Ecto neural progenitor cell (in vitro differentiated cells): ENCODE data around the gene GARIN5A.
"Not testable (repeated sequence)": the region's sequence is repeated elsewhere in the genome, so short reads cannot be mapped to it uniquely, and the experiment has no call there.

Source experiments
- DNase-seq: peaks from one replicate; pipeline ENCODE4 v3.0.0-alpha.2; 2018; ENCODE audit warnings: low spot score

GARIN5A gene

DNA sequence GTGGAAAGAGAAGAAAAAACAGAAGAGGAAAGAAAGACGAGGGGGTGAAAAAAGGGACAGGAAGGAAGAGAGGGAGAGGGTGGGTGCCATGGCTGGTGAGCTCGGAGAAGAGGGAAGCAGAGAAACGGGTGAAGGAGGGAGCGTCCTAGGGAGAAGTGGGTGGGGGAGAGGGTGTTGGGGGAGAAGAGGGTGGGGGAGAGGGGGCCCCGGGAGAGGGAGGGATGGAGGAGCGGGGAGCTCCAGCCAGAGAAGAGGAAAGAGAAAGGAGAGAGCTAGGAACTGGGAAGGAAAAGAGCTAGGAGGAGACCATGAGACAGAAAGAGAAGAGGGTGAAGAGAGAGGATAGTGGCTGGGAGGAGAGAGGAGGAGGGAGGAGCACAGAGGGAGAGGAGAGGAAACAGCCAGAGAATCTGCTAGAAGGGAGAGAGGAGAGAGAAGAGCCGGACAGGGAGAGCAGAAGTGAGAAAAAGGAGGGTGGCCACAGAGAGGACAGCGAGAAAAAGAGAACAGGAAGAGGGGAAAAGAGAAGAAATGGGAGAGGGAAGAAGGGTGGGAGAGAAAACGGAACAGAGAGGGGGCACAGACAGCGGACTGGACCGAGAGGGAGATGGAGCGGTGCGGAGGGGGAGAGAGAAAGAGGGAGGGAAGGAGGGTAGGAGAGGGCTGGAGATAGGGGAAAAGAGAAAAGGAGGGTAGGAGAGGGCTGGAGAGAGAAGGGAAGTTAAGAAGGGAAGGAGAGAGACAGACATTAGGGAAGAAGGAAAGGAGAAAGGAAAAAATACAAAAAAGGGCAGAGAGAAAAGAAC lies 11.9 kb upstream of the GARIN5A start:
- peak; percentile 38 for DNase-seq

DNA sequence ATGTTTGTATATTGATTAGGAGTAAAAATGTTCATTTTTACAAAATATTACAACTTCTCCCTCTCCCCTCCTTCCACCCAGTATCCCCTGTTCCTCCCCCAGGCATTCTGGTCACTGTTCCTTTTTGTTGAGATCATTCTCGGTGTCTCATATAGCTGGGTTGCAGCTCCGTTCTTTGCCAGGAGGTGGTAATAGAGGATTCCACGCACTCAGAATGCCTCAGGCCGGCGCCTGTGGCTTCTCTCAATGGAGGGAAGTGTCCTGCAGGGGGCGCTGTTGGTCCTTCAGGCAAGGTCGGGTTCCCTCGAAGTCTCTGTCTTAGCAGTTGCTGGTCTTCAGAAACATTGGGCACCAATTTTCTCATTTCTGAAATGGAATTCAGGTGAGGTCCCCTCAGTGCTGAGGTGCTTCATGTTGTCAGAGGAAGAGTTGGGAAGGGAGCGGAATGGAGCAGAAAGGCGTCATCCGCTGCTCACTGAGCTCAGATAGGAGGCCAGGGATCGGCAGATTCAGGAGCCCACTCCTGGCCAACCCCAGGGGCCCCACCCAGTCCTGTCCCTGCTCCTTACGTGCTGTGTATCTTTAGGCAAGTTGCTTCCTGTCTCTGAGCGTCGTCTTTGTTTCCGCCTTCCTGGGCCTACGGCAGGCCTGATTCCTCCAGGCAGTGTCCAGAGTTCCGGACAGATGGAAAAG lies 10.3 kb upstream of the GARIN5A start:
- DNase-seq: peak; percentile 73

DNA sequence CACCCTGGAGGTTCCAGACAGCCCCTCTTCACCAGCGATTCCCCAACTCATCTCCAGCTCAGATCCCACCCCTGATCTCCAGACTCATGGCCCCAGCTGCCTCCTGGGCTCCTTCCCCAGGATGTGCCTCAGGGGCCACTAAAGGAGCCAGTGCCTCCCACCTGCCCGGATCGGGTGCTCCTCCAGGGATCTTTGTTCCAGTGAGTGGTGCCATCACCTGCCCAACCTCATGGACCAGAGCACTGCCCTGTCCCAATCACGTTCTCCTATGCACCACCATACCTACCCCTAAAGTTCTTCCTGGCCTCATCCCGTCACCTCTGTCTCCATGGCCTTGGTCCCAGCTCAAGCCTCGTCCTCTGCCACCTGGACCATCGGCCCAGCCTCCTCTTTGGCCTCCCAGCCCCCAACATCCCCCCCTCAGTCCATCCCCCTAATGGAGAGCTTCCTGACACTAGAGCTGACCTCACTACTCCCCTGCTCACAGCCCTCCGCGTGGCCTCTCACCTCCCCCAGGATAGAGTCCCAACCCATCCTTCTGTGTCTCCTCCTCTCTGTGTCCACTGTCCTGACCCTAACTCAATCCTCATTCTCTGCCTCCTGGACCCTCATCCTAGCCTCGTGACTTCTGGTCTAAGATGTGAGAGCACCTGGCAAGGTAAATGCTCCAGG lies 8.8 kb upstream of the GARIN5A start:
- DNase-seq: no peak

DNA sequence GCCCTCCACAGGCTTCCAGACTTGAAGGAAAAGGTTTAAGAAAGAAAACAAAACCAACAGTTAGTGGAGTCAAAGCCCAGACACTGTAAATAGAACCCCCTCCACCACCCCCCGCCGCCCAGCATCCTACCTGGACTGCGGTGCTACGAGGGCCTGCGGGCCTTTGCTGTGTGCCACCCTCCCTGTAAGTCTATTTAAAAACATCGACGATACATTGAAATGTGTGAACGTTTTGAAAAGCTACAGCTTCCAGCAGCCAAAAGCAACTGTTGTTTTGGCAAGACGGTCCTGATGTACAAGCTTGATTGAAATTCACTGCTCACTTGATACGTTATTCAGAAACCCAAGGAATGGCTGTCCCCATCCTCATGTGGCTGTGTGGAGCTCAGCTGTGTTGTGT lies 6.3 kb upstream of the GARIN5A start:
- no peak for DNase-seq

DNA sequence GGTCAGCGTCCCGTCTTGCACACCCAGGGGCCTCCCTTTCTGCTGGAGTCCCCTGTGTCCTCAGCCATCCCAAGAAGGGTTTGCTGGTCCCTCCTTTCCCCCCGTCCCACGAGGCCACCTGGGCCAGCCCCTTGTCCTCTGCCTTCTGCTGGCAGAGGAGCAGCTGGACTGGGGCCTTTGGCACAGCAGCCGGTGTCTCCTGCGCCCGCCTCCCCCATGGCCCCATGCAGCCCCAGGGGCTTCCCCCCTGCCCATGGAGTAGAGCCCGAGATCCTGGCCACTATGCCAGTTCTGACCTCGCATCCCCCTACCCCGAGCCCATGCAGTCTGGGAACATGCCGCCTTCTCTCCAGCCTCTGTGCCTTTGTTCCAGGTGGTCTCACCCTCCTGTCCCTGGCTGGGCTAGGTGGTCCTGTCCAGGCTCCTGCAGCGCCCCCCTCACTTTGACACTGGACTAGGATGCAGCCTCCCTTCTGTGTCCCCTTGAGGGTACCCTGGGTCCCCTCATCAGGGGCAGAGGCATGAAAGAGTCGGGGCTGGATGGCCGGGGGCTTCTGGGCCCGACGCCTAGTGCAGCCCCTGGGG lies 5.7 kb upstream of the GARIN5A start:
- no peak for DNase-seq

DNA sequence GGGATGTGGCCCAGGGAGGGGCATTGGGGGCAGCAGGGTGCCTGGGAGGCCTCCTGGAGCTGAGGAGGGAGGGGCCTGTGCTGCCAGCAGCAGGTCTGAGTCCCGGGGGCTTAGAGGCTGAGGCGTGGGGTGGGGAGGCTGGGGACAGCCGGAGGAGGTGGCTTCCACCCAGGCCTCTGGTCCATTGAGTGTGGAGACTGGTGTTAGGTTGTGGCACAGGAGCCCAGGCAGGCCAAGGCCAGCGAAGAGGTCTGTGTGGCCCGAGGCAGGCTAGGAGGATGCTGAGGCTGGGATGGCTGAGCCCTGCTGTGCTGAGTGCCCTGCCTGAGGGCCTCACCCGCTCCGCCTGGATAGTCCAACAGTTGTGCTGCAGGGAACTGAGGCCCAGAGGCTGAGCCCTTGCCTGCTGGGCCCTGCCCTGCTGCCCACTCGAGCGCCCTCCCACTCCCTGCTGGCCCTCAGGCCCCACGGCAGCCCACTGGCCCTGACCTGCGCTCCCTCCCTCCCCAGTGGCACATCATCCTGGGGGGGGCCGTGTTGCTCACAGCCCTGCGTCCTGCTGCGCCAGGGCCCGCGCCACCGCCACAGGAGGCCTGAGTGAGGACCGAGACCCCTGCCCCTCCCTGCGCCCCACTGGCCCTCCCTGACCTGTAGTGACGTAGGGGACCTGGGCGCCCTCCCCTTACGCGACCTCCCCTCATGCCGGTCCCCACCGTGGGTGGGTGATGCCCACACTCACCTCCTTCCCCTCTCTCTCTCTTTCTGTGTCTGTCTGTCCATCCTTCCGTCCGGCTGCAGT lies 4.9 kb upstream of the GARIN5A start:
- DNase-seq: no peak

DNA sequence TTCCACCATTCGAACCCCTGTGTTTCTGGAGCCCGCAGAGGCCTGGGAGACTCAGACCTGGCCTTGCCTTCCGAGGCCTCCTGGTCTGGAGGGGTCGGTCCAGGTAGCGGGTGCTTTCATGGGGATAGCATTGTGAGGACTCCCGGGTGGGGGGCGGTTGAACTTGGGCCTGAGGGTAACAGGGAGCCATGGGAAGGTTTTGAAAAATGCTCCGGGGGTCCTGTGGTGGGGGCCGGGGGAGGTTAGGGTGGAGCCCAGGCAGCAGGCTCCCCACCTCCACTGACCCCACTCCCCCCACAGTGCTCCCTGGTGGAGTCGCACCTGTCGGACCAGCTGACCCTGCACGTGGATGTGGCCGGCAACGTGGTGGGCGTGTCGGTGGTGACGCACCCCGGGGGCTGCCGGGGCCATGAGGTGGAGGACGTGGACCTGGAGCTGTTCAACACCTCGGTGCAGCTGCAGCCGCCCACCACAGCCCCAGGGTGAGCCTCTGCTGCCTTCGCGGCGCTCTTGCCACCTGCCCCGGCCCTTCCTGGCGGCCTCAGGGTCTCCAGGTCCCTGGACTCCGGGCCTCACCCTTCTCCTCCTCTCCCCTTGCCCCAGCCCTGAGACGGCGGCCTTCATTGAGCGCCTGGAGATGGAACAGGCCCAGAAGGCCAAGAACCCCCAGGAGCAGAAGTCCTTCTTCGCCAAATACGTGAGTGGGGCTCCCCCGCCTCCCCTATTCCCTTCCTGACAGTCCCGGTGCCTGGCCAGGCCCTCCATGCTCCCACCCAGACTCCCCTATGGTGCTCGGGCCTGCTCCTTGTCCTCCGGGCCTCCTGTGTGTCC lies 3.8 kb upstream of the GARIN5A start:
- DNase-seq: no peak

DNA sequence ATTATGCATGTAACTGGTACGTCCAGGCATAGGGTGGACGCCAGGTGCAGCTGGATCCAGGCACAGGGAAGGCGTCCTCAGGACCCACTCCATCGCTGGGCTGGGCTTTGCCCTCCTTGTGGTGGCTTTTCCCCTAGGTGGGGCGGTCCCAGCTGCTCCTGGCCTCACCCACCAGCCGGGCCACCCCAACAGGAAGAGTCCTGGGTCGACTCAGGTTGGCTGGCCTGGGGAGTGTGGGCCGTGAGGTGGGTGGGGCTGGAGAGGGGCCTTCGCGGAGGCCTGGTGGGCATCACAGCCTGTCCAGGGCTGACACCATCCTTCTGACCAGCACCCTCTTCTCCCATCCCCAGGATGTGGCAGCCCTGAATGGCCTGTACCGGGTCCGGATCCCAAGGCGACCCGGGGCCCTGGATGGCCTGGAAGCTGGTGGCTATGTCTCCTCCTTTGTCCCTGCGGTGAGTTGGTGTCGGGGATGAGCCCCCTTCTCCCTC lies 3.2 kb upstream of the GARIN5A start:
- no peak for DNase-seq

DNA sequence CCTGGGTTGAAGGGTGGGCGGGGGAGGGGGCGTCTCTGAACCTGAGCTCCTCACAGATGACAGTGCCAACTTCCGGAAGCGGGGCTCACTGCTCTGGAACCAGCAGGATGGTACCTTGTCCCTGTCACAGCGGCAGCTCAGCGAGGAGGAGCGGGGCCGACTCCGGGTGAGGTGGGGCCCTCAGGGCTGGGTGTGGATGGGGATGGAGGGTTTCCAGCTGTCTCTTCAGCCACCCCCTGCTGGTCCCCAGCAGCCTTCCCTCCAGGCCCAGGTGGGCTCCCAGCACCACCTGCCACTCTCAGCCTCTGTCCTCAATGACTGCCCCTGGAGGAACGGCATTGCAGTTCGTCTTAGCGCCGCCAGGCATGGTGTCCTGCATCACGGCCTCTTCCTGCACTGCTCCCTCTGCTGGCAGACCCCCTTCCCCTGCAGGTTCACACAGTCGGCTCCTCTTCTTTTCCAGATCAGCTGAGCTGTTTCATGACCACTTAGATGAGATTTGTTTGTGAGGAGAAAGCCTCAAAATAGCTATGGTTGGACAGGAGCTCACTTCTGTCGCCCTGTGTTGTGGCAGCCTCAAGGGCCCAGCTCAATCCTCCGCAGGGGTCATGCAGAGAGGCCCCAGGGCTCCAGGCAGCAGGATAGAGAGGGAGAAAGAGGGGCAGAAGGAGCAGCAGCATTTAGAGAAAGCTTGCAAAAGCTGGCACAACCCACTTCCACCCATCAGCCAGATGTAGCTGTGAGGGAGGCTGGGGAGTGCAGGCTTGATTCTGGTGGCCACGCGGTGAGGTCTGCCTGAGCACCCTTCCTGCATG lies 2.5 kb upstream of the GARIN5A start:
- peak; percentile 62 for DNase-seq

DNA sequence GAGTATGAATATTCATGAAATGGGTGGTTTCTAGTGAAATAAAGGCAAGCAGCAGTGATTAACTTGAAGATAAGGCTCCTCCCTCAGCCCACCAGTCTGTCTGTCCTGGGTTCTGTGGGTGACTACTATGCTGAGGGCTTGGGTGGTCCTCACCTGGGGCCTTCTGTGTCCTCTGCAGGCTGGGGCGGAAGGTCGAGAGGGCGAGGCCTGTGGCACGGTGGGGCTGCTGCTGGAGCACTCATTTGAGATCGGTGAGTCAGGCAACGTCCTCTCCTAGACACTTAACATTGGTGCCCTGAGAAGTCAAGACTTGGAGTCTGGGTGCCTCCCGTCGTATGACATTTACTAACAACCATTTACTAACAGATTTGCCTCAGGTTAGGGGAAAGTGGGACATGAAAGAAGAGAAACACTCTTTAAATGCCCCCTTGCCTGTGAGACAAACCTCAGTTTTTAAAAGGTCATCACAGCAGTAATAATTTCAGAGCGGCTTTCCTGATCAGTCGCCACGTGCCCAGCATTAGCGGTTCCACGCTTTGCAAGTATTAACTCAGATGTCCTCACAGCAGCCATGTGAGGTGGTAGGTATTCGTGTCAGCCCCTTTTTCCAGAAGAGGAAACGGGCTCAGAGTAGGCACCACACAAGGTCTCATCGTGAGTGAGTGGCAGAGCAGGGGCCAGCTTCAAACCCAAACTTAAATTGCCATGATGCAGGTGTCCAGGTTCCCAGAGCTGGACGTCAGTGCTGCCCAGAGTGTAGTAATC lies 1.3 kb upstream of the GARIN5A start:
- no peak for DNase-seq

DNA sequence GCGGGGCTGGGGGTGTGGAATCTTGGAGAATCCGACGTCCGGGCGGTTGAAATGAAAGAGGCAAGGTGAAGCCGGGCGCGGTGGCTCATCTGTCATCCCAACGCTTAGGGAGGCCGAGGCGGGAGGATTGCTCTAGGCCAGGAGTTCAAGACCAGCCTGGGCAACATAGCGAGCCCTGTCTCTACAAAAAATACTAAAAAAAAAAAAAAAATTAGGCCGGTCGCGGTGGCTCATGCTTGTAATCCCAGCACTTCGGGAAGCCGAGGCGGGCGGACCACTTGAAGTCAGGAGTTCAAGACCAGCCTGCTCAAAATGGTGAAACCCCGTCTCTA lies 225 bp upstream of the GARIN5A start:
- no peak for DNase-seq

DNA sequence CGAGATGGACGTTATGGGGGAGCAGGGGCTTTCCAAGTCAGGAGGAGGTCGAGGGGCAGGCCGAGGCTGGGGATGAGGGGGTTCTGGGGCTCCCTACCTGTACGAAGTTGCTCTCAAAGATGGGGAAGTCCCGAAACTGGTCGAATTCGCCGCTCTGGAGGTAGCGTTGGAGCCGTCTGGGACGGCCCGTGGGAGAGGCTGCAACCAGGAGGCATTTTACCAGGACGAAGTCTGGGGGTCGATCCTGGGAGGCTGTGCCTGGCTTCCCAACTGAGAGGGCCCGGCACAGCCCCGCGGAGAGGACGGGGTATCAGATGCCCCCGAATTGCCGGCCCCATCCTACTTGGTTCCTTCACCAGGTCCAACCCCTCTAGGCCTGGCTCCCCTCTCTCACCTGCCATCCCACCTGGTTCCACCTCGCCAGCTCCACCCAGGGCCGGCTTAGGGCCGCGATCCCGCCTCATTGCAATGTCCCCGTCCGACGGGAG lies 868 bp downstream of the GARIN5A start:
- no peak for DNase-seq

DNA sequence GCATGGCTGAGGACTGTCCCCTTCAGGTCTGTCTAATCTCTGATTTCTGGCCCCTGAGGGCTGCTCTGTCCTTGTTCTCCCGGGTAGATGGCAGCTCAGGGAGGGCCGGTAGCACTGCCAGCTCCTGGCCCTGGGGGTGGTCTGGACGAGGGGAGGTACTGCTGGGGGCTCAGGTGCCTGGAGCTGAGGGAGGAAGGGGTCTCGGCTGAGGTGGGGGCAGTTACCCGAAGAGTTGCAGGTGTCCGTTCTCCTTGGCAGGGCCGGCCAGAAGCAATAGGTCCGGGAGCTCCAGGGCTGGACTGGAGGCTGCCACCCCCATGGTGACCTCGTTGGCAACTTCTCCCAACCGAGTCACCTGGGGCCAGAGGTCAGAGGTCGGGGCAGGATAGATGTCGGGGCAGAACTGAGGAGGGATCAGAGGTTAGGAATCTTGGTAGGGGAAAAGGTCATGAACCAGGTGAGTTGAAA lies 1.5 kb downstream of the GARIN5A start:
- no peak for DNase-seq

DNA sequence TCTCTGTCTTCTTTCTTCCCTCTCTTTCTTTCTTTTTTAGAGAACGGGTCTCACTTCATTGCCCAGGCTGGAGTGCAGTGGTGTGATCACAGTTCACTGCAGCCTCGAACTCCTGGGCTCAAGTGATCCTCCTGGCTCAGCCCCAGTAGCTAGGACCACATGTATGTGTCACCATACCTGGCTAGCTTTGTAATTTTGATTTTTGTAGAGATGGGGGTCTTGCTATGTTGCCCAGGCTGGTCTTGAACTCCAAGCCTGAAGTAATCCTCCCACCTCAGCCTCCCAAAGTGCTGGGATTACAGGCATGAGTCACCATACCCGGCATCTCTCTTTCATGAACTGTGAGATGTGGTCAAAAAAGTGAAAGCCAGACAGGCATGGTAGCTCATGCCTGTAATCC lies 3.3 kb downstream of the GARIN5A start:
- DNase-seq: not testable (repeated sequence)

DNA sequence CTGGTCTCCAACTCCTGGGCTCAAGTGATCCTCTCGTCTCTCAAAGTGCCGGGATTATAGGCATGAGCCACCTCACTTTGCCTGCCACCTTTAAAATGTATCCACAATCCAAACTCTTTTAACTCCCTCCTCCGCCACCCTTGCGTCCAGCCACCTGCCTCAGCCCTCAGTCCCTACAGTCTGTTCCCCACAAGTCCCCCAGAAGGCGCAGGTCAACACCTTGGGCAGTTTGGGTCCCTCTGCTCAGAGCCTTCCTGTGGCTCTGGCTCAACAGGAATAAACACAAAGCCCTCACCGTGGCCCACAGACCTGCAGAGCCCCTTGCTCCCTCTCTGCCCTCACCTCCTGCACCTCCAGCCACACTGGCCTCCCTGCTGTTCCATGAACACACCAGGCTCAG lies 7.8 kb downstream of the GARIN5A start:
- no peak for DNase-seq

DNA sequence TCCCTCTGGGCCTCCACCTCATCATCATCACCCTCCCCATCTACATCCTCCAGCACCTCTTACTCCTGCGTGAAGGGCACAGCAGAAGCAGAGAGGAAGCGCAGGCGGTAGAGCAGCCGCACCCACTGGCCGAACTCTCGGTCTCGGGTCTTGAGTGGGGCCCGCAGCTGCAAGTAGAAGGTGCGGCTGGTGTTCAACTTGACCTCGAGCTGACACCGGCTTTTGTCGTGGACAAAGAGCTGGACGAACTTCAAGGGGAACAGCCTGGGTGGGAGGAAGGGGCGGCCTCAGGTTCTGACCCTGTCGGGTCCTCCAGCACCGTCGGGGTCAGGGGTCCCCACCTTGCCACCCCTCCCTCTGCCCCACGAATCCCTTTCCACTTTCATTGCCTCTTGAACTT lies 9.1 kb downstream of the GARIN5A start:
- no peak for DNase-seq

DNA sequence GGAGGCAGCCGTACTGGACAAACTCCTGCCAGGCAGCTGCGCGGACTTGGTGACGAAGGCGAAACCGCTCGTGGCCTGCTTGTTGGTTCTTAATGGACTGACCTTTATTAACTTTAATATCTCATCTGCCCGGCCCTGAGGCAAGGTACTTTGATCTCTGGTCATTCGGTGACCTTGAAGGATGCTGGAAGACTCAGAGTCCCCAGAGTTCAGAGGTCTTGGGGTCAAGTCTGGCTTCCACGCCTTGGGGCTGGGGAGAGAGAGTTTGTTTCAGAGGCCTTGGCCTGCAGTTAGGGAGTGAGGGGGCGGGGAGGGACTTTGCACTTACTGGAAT lies 10.0 kb downstream of the GARIN5A start:
- no peak for DNase-seq

DNA sequence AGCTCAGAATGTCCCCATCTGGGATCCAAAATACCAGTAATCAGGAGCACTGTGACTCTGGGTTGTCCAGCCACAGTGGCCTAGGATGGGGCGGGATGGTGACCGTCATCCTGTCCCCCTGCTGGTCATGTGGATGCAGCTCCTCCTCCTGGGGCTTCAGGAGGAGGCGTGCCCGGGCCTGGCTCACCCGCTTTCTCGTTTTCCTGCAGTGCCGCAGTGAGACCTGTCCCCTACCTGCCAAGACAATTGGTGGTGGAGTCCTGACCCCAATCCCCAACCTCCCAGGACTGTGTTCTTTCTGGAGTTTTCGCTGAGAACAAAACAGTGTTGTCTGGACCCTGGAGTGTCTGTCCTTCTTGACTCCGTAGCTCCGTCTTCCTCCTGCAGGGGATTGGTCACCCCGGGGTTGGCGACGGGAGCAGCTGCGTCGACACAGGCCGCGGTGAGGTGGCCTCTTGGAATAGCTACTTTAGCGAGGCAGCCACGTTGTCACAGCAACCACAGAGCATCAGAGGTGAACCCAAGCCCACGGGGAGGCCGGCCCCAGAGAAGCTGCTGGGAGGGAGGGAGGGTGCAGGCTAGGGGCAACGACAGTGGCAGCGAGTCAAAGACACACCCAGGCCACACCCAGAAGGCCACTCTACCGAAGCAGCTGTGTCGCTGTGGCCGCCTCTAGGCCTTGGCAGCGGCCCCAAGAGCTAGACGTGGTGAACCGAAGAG lies 10.5 kb downstream of the GARIN5A start:
- DNase-seq: peak; percentile 79

DNA sequence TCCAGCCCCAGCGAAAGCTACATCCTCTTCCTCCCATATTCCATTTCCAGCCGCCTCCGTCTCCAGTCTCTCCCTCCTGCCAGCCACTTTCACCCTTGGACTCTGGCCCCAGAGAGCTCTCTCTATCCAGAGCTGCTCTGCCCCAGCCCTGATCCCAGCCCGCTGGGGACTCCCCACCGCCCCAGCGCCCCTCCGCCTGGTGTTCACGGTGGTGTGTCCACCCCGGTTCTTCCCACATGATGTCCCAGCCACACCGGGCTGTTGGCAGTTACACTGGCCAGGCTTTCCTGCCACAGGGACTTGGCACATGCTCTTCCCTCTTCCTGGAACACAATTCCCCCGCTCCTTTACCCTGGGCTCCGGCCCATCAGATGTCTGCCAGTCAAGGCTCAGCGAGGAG lies 11.6 kb downstream of the GARIN5A start:
- DNase-seq: no peak
